ENCODE measurements around the gene GPR157. TPM values are rescaled to one million over a fixed set of nuclear protein-coding genes. Genes with fewer than 3 reads are reported as not detected.

GPR157 gene, protein sequence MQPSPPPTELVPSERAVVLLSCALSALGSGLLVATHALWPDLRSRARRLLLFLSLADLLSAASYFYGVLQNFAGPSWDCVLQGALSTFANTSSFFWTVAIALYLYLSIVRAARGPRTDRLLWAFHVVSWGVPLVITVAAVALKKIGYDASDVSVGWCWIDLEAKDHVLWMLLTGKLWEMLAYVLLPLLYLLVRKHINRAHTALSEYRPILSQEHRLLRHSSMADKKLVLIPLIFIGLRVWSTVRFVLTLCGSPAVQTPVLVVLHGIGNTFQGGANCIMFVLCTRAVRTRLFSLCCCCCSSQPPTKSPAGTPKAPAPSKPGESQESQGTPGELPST
- total RNA-seq (13.6 and 17.4 TPM in 2 replicates), polyA plus RNA-seq (10.2 and 20.1 TPM in 2 replicates)

DNA sequence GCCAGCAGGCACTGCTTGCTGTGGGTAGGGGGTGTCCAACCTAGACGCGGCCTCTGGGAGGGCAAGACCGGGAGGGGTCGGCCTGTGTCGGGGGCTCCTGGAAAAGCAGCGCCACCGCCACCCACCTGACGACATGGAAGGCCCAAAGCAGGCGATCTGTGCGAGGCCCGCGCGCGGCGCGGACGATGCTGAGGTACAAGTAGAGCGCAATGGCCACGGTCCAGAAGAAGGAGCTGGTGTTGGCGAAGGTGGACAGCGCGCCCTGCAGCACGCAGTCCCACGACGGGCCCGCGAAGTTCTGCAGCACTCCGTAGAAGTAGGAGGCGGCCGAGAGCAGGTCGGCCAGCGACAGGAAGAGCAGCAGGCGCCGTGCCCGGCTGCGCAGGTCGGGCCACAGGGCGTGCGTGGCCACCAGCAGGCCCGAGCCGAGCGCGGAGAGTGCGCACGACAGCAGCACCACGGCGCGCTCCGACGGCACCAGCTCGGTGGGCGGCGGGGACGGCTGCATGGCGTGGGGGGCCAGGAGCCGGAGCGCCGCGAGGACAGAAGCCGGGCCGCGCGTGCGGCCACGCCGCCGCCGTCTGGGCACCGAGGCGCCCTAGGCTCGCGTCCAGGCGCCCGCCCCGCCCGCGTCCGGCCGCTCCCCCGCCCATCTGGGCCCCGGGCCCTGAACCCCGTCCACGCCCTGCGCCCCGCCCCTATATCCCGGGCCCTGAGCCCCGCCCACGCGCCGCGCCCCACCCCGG, at the start of gene GPR157:
TSS of gene GPR157 (minus strand) at position 583 of the 746 bp plus-strand sequence. CDS start at position 508, 75 bp downstream.
- peaks cover 18% of the 10 kb centered on the region for H3K4me1 ChIP-seq (ENCODE audit: low read depth)
- H3K9me3 ChIP-seq (ENCODE audit: low read depth): no peaks in the 10 kb centered on the region
- H3K36me3 ChIP-seq: no peaks in the 10 kb centered on the region
- DNase-seq (ENCODE audit: low read depth in 1 of 2, low spot score in 1 of 2): peak; percentile 87 to 94
- TF ChIP-seq, protein P1, sequence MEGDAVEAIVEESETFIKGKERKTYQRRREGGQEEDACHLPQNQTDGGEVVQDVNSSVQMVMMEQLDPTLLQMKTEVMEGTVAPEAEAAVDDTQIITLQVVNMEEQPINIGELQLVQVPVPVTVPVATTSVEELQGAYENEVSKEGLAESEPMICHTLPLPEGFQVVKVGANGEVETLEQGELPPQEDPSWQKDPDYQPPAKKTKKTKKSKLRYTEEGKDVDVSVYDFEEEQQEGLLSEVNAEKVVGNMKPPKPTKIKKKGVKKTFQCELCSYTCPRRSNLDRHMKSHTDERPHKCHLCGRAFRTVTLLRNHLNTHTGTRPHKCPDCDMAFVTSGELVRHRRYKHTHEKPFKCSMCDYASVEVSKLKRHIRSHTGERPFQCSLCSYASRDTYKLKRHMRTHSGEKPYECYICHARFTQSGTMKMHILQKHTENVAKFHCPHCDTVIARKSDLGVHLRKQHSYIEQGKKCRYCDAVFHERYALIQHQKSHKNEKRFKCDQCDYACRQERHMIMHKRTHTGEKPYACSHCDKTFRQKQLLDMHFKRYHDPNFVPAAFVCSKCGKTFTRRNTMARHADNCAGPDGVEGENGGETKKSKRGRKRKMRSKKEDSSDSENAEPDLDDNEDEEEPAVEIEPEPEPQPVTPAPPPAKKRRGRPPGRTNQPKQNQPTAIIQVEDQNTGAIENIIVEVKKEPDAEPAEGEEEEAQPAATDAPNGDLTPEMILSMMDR (IDR thresholded peaks at IDR 0.05; ENCODE audit: low read depth, low read length): no peak
- H3K27ac ChIP-seq: peak within 1 kb of the TSS; percentile 86
- no peaks in the 10 kb centered on the region for H3K27me3 ChIP-seq
- H3K4me3 ChIP-seq: peak within 1 kb of the TSS; percentile 34

- DNase-seq (ENCODE audit: low read depth in 1 of 2, low spot score in 1 of 2): no peak
- Histone ChIP-seq H3K36me3 (no peaks in the 10 kb centered on the region), H3K4me3 (no peak overlapping the region), H3K27ac (no peak overlapping the region), H3K9me3 (ENCODE audit: low read depth) (no peaks in the 10 kb centered on the region), H3K27me3 (no peaks in the 10 kb centered on the region), H3K4me1 (ENCODE audit: low read depth) (no peaks in the 10 kb centered on the region)
- TF ChIP-seq, protein P1 (IDR thresholded peaks at IDR 0.05; ENCODE audit: low read depth, low read length): no peak
Measured at GRCh38 chr1:9174762-9175161, 45.9 kb upstream of the GPR157 start.

DNA sequence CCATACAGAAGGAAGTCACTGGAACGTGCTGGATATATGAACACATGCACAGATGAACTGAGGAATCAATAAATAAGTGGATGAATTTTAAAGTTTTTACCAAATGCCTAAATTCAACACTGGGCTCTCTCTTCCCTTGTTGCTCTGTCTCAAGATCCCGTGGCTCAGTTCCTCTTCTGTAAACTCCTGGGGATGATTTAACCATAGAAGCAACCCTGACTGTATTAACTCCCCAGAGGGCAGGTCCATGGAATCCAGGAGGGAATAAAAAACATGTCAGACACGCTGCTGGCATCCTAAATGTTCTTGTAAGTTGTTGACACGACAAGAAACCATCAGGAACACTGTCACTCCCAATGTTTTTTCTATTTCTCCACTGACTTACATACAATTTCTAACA, 45.3 kb upstream of the GPR157 start:
- H3K27me3 ChIP-seq: no peaks in the 10 kb centered on the region
- H3K4me3 ChIP-seq: no peak overlapping the region
- no peak overlapping the region for H3K27ac ChIP-seq
- H3K4me1 ChIP-seq (ENCODE audit: low read depth): no peaks in the 10 kb centered on the region
- no peaks in the 10 kb centered on the region for H3K9me3 ChIP-seq (ENCODE audit: low read depth)
- no peak for DNase-seq (ENCODE audit: low read depth in 1 of 2, low spot score in 1 of 2)
- H3K36me3 ChIP-seq: no peaks in the 10 kb centered on the region
- TF ChIP-seq, protein P1 (IDR thresholded peaks at IDR 0.05; ENCODE audit: low read depth, low read length): no peak

- no peaks in the 10 kb centered on the region for H3K36me3 ChIP-seq
- H3K4me3 ChIP-seq: no peak overlapping the region
Measured at GRCh38 chr1:9169601-9170137, 40.8 kb upstream of the GPR157 start.

GRCh38 chr1:9167638-9168037, 38.7 kb upstream of the GPR157 start:
- no peak for DNase-seq (ENCODE audit: low read depth in 1 of 2, low spot score in 1 of 2)
- Histone ChIP-seq H3K27ac (no peak overlapping the region), H3K27me3 (no peaks in the 10 kb centered on the region), H3K4me3 (no peak overlapping the region), H3K9me3 (ENCODE audit: low read depth) (no peaks in the 10 kb centered on the region), H3K4me1 (ENCODE audit: low read depth) (peaks cover 20% of the 10 kb centered on the region), H3K36me3 (no peaks in the 10 kb centered on the region)
- TF ChIP-seq, protein P1 (IDR thresholded peaks at IDR 0.05; ENCODE audit: low read depth, low read length): no peak

More at GRCh38 chr1:9169601-9170137, 40.8 kb upstream of the GPR157 start:
- H3K27ac ChIP-seq: no peak overlapping the region
- H3K9me3 ChIP-seq (ENCODE audit: low read depth): no peaks in the 10 kb centered on the region
- H3K4me1 ChIP-seq (ENCODE audit: low read depth): peaks cover 8% of the 10 kb centered on the region
- TF ChIP-seq, protein P1 (IDR thresholded peaks at IDR 0.05; ENCODE audit: low read depth, low read length): no peak
- no peak for DNase-seq (ENCODE audit: low read depth in 1 of 2, low spot score in 1 of 2)
- no peaks in the 10 kb centered on the region for H3K27me3 ChIP-seq
